HEK293 (cell line): ENCODE results near the gene PFKM.

ENCODE experiments used
- GFI1B ChIP-seq: fragments of 450-650 bp; formaldehyde crosslinking; IDR thresholded peaks from 2 replicates; pipeline ENCODE4 v1.5.1; 2016; ENCODE audit warnings: missing biosample characterization, missing genetic modification characterization
- ZFP37 ChIP-seq: fragments of 450-650 bp; formaldehyde crosslinking; IDR thresholded peaks from 2 replicates; pipeline ENCODE4 v1.5.1; 2016; ENCODE audit warnings: missing biosample characterization, missing genetic modification characterization
- ZNF10 ChIP-seq: fragments of 450-650 bp; formaldehyde crosslinking; IDR thresholded peaks from 2 replicates; pipeline ENCODE4 v1.5.1; 2017; ENCODE audit warnings: missing biosample characterization, missing genetic modification characterization
- ZNF155 ChIP-seq: fragments of 450-650 bp; formaldehyde crosslinking; IDR thresholded peaks from 2 replicates; pipeline ENCODE4 v1.5.1; 2016; ENCODE audit warnings: missing biosample characterization, missing genetic modification characterization
- ZNF169 ChIP-seq: fragments of 450-650 bp; formaldehyde crosslinking; IDR thresholded peaks from 2 replicates; pipeline ENCODE4 v1.5.1; 2016; ENCODE audit warnings: missing biosample characterization, missing genetic modification characterization
- ZNF24 ChIP-seq: fragments of 450-650 bp; formaldehyde crosslinking; IDR thresholded peaks from 2 replicates; pipeline ENCODE4 v1.5.1; 2016; ENCODE audit warnings: missing biosample characterization, missing genetic modification characterization
- ZNF623 ChIP-seq: fragments of 450-650 bp; formaldehyde crosslinking; IDR thresholded peaks from 2 replicates; pipeline ENCODE4 v1.5.1; 2016; ENCODE audit warnings: missing biosample characterization, missing genetic modification characterization
- ZSCAN18 ChIP-seq: fragments of 450-650 bp; formaldehyde crosslinking; IDR thresholded peaks from 2 replicates; pipeline ENCODE4 v1.5.1; 2016; ENCODE audit warnings: missing biosample characterization, missing genetic modification characterization

- TF ChIP-seq ZNF623 (tag by site-specific recombination): no peak
- TF ChIP-seq ZNF169 (tag by site-specific recombination): no peak
- no peak for TF ChIP-seq ZFP37
- no peak for TF ChIP-seq GFI1B
- TF ChIP-seq ZSCAN18 (tag by site-specific recombination): no peak
- TF ChIP-seq ZNF24 (tag by site-specific recombination): no peak
- TF ChIP-seq ZNF155 (tag by site-specific recombination): no peak
- TF ChIP-seq ZNF10 (tag by site-specific recombination): no peak
These were observed 12.4 kb downstream of the PFKM start for GRCh38 chr12:48131517-48131916.
